Measurements from ENCODE around the gene ELL2.

ELL2 gene

GRCh38 chr5:95967236-95967635 lies 5.6 kb upstream of the ELL2 start:
- Mint-ChIP-seq H3K9me3 (no peaks in the 10 kb centered on the region), H3K27ac (no peak overlapping the region), H3K4me1 (ENCODE audit: low read depth) (peaks cover 28% of the 10 kb centered on the region), H3K4me3 (no peak overlapping the region), H3K36me3 (ENCODE audit: low read depth) (no peaks in the 10 kb centered on the region), H3K27me3 (peaks cover 6% of the 10 kb centered on the region)

GRCh38 chr5:95966005-95966404 lies 4.4 kb upstream of the ELL2 start:
- H3K4me3 Mint-ChIP-seq, result no peak overlapping the region
- H3K27me3 Mint-ChIP-seq, result peaks cover 6% of the 10 kb centered on the region
- H3K4me1 Mint-ChIP-seq (ENCODE audit: low read depth), result peaks cover 32% of the 10 kb centered on the region
- H3K36me3 Mint-ChIP-seq (ENCODE audit: low read depth), result no peaks in the 10 kb centered on the region
- H3K27ac Mint-ChIP-seq, result no peak overlapping the region
- H3K9me3 Mint-ChIP-seq, result no peaks in the 10 kb centered on the region

DNA sequence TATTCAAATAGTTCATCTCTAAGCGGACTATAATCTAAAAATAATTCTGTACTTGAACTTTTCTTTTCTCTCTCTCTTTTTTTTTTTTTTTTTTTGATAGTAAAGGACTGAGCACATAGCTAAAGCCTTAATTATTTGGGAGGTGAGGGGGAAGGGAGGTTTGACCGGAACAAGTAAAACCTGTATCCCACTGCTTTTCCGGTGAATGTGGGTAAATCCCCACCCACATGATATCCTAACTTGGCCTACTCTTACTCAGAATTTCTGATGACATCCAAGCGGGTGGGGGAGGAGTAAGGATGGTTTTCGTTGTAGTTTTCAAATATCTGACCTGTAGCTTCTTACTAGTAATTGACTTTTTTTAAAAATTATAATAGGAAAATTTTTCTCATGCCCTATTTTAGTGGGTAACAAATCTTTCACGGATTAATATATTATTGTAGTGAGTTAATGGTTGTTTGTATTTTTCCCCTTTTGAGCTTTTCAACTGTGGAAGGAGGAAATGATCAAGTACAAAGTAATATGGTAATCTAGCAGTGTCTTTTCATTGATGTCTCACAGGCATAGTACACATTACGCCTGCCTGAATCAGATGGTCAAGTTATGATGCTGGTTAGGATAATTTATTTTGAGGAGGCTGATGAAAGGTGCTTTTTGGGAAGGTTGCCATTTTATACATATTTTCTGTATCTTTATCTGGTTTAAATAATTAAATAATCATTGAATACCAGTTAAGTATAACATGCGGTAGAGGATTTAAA lies 2.2 kb upstream of the ELL2 start:
- Mint-ChIP-seq H3K36me3 (ENCODE audit: low read depth) (peaks cover 18% of the 10 kb centered on the region), H3K9me3 (no peaks in the 10 kb centered on the region), H3K27me3 (peaks cover 6% of the 10 kb centered on the region), H3K4me3 (no peak overlapping the region), H3K27ac (peak overlapping the region; percentile 80), H3K4me1 (ENCODE audit: low read depth) (peaks cover 53% of the 10 kb centered on the region)

DNA sequence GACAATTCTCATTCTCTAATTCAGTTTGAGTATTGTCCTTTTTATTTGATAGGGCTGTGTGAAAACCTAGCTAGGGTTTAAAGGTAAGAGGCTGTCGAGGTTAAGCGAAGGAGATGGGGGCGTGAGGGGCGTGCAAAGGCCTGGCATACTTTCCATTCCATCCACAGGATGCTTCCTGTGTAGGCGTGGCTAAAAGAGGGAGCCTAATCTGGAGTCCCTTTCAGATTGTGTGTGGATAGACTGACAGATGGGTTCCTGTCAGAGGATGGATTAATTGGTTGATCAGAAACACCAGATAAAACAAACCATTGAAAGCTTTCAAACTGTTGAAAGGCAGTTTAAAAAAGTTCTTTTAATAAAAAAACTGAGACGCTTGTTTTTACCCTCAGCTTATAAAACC lies 1.1 kb upstream of the ELL2 start:
- Mint-ChIP-seq H3K4me3 (peak overlapping the region; percentile 92), H3K27me3 (peaks cover 6% of the 10 kb centered on the region), H3K27ac (peak overlapping the region; percentile 98), H3K36me3 (ENCODE audit: low read depth) (peaks cover 27% of the 10 kb centered on the region), H3K4me1 (ENCODE audit: low read depth) (peaks cover 64% of the 10 kb centered on the region), H3K9me3 (no peaks in the 10 kb centered on the region)

- Mint-ChIP-seq H3K27ac (peak overlapping the region; percentile 98), H3K27me3 (peaks cover 4% of the 10 kb centered on the region), H3K36me3 (ENCODE audit: low read depth) (peaks cover 27% of the 10 kb centered on the region), H3K4me1 (ENCODE audit: low read depth) (peaks cover 67% of the 10 kb centered on the region), H3K4me3 (peak overlapping the region; percentile 92), H3K9me3 (no peaks in the 10 kb centered on the region)
These were observed 773 bp upstream of the ELL2 start for GRCh38 chr5:95962475-95962773.

GRCh38 chr5:95960667-95961616 lies 709 bp downstream of the ELL2 start:
- peaks cover 38% of the 10 kb centered on the region for H3K36me3 Mint-ChIP-seq (ENCODE audit: low read depth)
- no peaks in the 10 kb centered on the region for H3K27me3 Mint-ChIP-seq
- peaks cover 80% of the 10 kb centered on the region for H3K4me1 Mint-ChIP-seq (ENCODE audit: low read depth)
- H3K9me3 Mint-ChIP-seq, result no peaks in the 10 kb centered on the region
- peak overlapping the region; percentile 98 for H3K27ac Mint-ChIP-seq
- peak overlapping the region; percentile 92 for H3K4me3 Mint-ChIP-seq

DNA sequence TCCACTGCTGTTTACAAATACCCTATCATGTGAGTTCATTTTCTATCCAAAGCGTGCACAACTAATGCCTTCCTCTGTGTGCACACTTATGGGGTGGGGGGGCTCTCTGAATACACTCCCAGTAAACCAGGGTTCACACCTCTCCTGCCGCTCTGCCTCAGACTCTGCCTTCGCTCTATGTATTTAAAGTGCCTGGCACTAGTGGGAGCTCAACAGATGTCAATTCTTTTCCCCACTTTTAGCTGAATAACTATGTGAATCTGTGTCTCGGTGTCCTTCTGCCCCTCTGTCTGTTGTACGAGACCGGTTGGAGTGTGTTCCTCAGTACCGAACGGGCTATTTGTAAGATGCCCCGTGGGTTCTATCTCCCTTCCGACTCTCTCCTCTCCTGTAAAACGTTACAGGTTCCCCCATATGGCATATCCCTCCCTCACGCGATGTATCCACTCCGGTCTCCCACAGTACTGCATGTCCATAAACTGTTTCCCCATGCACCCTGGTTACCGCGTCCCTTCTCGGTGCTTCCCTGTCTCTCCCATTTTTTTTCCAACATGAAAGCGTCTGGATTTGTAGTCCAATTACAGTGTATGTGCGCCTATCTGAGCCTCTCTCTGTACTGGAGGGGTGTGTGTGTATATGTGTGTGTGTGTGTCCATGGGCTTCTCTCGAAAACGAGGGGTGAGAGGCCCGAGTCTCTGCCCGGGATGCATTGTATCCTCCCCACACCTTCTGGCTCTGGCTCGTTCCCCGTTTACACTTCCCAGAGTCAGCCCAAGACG lies 1.6 kb downstream of the ELL2 start:
- Mint-ChIP-seq H3K27ac (peak overlapping the region; percentile 93), H3K4me3 (peak overlapping the region; percentile 91), H3K36me3 (ENCODE audit: low read depth) (peaks cover 46% of the 10 kb centered on the region), H3K27me3 (no peaks in the 10 kb centered on the region), H3K9me3 (no peaks in the 10 kb centered on the region), H3K4me1 (ENCODE audit: low read depth) (peaks cover 87% of the 10 kb centered on the region)

DNA sequence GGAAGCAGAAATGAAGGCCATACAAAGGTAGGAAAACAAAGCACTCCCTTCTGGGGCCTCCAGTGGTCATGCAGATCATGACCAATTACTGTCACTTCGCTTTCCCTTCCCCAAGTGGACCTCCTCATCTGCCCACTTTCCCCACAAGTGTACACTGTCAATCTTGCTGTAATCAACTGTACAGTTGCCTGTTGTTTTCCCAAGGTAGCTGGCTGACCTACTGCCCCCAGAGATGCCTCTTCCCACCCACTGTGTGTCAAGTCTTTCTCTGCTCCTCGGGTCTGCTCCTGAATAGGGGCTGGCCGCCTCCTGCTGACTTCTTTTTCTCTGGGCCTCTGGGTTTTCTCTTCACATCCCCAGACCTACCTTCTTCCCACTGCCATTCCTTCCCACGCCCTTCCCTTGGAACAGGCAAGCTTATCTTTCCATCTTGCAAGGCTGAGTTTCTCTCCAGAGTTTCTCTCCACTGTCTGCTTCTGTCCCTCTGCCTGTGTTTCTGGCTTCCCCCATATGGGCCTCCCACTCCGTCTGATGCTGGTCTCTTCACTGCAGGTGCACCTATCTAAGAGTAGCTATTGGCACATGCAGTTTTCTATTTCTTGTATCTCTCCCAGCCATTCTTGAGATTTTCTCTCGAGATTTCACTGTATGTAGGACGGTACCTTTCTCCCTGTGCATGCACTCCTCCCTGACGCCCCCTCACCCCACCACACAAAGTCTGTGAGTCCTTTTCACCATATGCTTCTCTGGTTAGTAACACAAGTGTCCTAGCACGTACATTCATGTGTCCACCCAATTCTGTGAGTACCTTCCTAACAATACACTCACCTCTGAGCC lies 2.4 kb downstream of the ELL2 start:
- Mint-ChIP-seq H3K9me3 (no peaks in the 10 kb centered on the region), H3K36me3 (ENCODE audit: low read depth) (peaks cover 51% of the 10 kb centered on the region), H3K4me3 (peak overlapping the region; percentile 91), H3K4me1 (ENCODE audit: low read depth) (peaks cover 85% of the 10 kb centered on the region), H3K27ac (peak overlapping the region; percentile 63), H3K27me3 (no peaks in the 10 kb centered on the region)

DNA sequence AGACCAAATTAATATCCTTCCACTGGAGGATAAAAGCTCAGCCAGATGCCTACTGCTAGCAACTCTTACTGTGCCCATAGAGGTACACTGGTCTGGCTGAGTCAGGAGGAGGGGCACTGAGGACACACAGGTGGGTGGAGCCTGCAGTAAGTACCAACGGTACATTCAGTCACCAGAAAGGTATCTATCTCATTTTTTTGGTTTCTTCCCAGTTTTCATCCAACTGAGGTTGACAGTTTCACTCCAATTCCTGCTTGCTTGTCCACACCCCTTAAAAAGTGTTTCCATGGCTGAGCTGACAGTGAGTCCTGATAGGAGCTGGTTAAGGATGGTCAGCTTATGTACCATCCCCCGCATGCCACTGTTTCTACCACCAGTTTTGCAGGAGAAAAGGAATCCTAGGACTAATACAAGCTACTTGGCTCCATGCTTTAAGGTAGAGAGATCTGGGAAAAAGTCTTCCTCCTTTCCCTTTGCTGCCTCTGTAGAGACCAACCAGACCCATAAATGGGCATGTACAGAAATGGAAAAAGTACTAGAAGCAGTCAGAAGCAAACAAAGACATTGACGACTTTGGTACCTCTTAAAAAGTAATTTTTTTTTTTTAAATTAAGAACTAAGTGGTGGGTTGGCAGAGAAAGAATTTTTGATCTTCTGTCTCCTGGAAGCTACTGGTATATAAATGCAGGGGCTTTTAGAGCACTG lies 3.2 kb downstream of the ELL2 start:
- H3K9me3 Mint-ChIP-seq, result no peaks in the 10 kb centered on the region
- H3K36me3 Mint-ChIP-seq (ENCODE audit: low read depth), result peaks cover 58% of the 10 kb centered on the region
- peak overlapping the region; percentile 91 for H3K4me3 Mint-ChIP-seq
- peaks cover 81% of the 10 kb centered on the region for H3K4me1 Mint-ChIP-seq (ENCODE audit: low read depth)
- no peak overlapping the region for H3K27ac Mint-ChIP-seq
- no peaks in the 10 kb centered on the region for H3K27me3 Mint-ChIP-seq

DNA sequence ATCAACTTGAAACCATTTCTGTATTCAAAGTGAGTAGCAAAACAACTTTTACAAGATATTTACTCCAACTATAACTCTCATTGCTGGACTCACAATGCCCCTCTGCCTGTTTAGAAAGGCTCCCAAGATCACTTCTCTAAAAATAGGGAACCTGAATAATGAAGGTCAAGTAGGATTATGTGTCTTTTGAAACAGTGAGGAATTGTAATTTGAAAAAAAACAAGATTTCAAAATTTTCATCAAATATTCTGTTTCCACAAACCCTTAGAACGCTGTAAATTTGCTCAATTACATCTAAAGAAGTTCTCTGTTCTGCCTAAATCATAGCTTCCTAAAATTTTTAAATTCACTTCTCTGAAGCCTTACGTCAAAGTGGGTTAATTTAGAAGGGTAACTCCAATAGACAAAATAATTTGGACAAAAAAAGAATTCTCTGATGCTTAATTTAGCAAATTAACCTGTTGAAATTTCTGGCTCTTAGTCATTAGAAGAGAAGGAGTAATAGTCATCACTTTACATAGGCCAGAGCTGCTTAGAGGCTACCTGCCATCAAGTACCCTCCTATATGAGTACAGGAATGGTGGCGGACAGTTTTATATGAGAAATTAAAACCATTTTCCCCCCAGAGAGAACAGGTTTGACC lies 4.0 kb downstream of the ELL2 start:
- no peaks in the 10 kb centered on the region for H3K27me3 Mint-ChIP-seq
- H3K27ac Mint-ChIP-seq, result no peak overlapping the region
- H3K36me3 Mint-ChIP-seq (ENCODE audit: low read depth), result peaks cover 65% of the 10 kb centered on the region
- H3K4me3 Mint-ChIP-seq, result peak overlapping the region; percentile 91
- H3K9me3 Mint-ChIP-seq, result peaks cover 2% of the 10 kb centered on the region
- peaks cover 75% of the 10 kb centered on the region for H3K4me1 Mint-ChIP-seq (ENCODE audit: low read depth)

GRCh38 chr5:95956900-95957293 lies 4.8 kb downstream of the ELL2 start:
- Mint-ChIP-seq H3K4me1 (ENCODE audit: low read depth) (peaks cover 71% of the 10 kb centered on the region), H3K27me3 (no peaks in the 10 kb centered on the region), H3K27ac (no peak overlapping the region), H3K4me3 (no peak overlapping the region), H3K36me3 (ENCODE audit: low read depth) (peaks cover 71% of the 10 kb centered on the region), H3K9me3 (peaks cover 5% of the 10 kb centered on the region)

- Mint-ChIP-seq H3K4me3 (peak overlapping the region; percentile 41), H3K9me3 (peaks cover 10% of the 10 kb centered on the region)
These were observed 5.4 kb downstream of the ELL2 start for GRCh38 chr5:95956021-95956899.

More at GRCh38 chr5:95956021-95956899, 5.4 kb downstream of the ELL2 start:
- Mint-ChIP-seq H3K4me1 (ENCODE audit: low read depth) (peaks cover 69% of the 10 kb centered on the region), H3K36me3 (ENCODE audit: low read depth) (peaks cover 78% of the 10 kb centered on the region), H3K27me3 (no peaks in the 10 kb centered on the region), H3K27ac (no peak overlapping the region)

All from stimulated activated naive CD8-positive, alpha-beta T cell treated with anti-CD3 and anti-CD28 coated beads, Interleukin-15, Interleukin-2, amounts not matched to agents 100 ng/mL and 50 ng/mL, for 24 hours (primary cell).